Right ventricle myocardium inferior (tissue), 1 donor: Measurements from ENCODE around the gene UBE2C. TPM values are rescaled to one million over a fixed set of nuclear protein-coding genes. Genes with fewer than 3 reads are reported as not detected.

Experiments
- ATAC-seq: fragments of 200-7000 bp; cut with Tn5 transposase; one replicate; pipeline ENCODE4 v1.9.1; 2020; ENCODE audit warnings: mild to moderate bottlenecking, moderate library complexity
- DNase-seq: peaks from one replicate; pipeline ENCODE4 v3.0.0; 2021; ENCODE audit errors: missing footprints
- intact Hi-C: fragments of 100-400 bp; cut with DNase I; formaldehyde crosslinking; loops from one replicate; pipeline ENCODE4 v1.11.0; 2022
- total RNA-seq: library from RNA; stranded (reverse); fragmentation: NEBNext Ultra II Directional; extraction: Animal tissue kit (Norgen Biotek cat#: 25700); gene quantifications from one replicate; pipeline ENCODE4 v1.2.1, GENCODE V29; 2021
- donor health status: DM: no; HTN: yes; CAD: no; lungs with severe emphysema.

UBE2C gene
- total RNA-seq, 1 donor from 2014 or later: 1.7 TPM

GRCh38 chr20:45845452-45845851 lies 33.0 kb downstream of the UBE2C start:
- intact Hi-C loops: no loop called here
- ATAC-seq (no peak), DNase-seq (no peak)

GRCh38 chr20:45848421-45848820 lies 36.0 kb downstream of the UBE2C start:
- DNase-seq (no peak), ATAC-seq (no peak)
- intact Hi-C loops: no loop called here

- DNase-seq: no peak
- intact Hi-C loops: no loop called here
Observed at GRCh38 chr20:45848969-45849582, 36.6 kb downstream of the UBE2C start.

GRCh38 chr20:45850238-45850637 lies 37.8 kb downstream of the UBE2C start:
- ATAC-seq: no peak
- intact Hi-C loops: no loop called here
- DNase-seq: no peak

More at GRCh38 chr20:45848969-45849582, 36.6 kb downstream of the UBE2C start:
- no peak for ATAC-seq

- intact Hi-C loops: no loop called here
- DNase-seq (no peak), ATAC-seq (peak; percentile 55)
Observed at GRCh38 chr20:45850926-45851325, 38.5 kb downstream of the UBE2C start.

GRCh38 chr20:45851501-45851900 lies 39.1 kb downstream of the UBE2C start:
- DNase-seq (no peak), ATAC-seq (no peak)
- intact Hi-C loops: no loop called here

GRCh38 chr20:45852326-45852725 lies 39.9 kb downstream of the UBE2C start:
- ATAC-seq (no peak), DNase-seq (no peak)
- intact Hi-C loops: no loop called here

- DNase-seq (no peak), ATAC-seq (no peak)
- intact Hi-C loops: no loop called here
Observed at GRCh38 chr20:45853484-45853883, 41.0 kb downstream of the UBE2C start.

GRCh38 chr20:45857114-45857881 lies 44.9 kb downstream of the UBE2C start, which contains the start of the genes ACOT8 and ZSWIM3:
Gene ACOT8, minus strand, starts transcription at chr20:45857392. Its CDS starts 77 bp downstream, at chr20:45857315.
Gene ZSWIM3, plus strand, starts transcription at chr20:45857614. Its CDS starts 212 bp downstream, at chr20:45857826.
- ATAC-seq: peak; percentile 99
- peak; percentile 94 for DNase-seq
- intact Hi-C loops: no loop called here

- ATAC-seq: no peak
- intact Hi-C loops: no loop called here
Observed at GRCh38 chr20:45857882-45858216, 45.4 kb downstream of the UBE2C start.

GRCh38 chr20:45859916-45860315 lies 47.5 kb downstream of the UBE2C start:
- DNase-seq: no peak
- no peak for ATAC-seq
- intact Hi-C loops: no loop called here

More at GRCh38 chr20:45857882-45858216, 45.4 kb downstream of the UBE2C start:
- DNase-seq: no peak

GRCh38 chr20:45860560-45861220 lies 48.2 kb downstream of the UBE2C start:
- intact Hi-C loops: no loop called here
- DNase-seq (no peak), ATAC-seq (no peak)

- intact Hi-C loops: no loop called here
- DNase-seq (no peak), ATAC-seq (no peak)
Observed at GRCh38 chr20:45861221-45862075, 49.0 kb downstream of the UBE2C start.

GRCh38 chr20:45863543-45864470 lies 51.4 kb downstream of the UBE2C start:
- intact Hi-C loops: no loop called here
- ATAC-seq: no peak
- DNase-seq: no peak

GRCh38 chr20:45866454-45866853 lies 54.0 kb downstream of the UBE2C start:
- DNase-seq (no peak), ATAC-seq (no peak)
- intact Hi-C loops: no loop called here
